RKO (cell line): ENCODE data around the gene DTNBP1.

Experiments used
- DNase-seq: peaks from one replicate; pipeline ENCODE4 v3.0.0-alpha.2; 2016; ENCODE audit warnings: low spot score

The DTNBP1 gene

GRCh38 chr6:15588971-15589634, 73.7 kb downstream of the DTNBP1 start:
- peak; percentile 46 for DNase-seq

- no peak for DNase-seq
Observed at GRCh38 chr6:15586503-15586902, 76.3 kb downstream of the DTNBP1 start.

GRCh38 chr6:15585760-15586214, 77.0 kb downstream of the DTNBP1 start:
- DNase-seq = no peak

- DNase-seq = no peak
Observed at GRCh38 chr6:15582499-15582898, 80.3 kb downstream of the DTNBP1 start.

GRCh38 chr6:15581751-15582150, 81.1 kb downstream of the DTNBP1 start:
- DNase-seq = no peak

GRCh38 chr6:15580326-15580725, 82.5 kb downstream of the DTNBP1 start:
- DNase-seq = no peak

GRCh38 chr6:15578716-15579391, 84.0 kb downstream of the DTNBP1 start:
- no peak for DNase-seq

- no peak for DNase-seq
Observed at GRCh38 chr6:15577550-15578171, 85.2 kb downstream of the DTNBP1 start.

GRCh38 chr6:15577106-15577505, 85.7 kb downstream of the DTNBP1 start:
- no peak for DNase-seq

GRCh38 chr6:15575357-15576033, 87.3 kb downstream of the DTNBP1 start:
- DNase-seq = no peak

- DNase-seq = no peak
Observed at GRCh38 chr6:15574486-15574885, 88.3 kb downstream of the DTNBP1 start.

- DNase-seq = no peak
Observed at GRCh38 chr6:15574023-15574422, 88.8 kb downstream of the DTNBP1 start.

- no peak for DNase-seq
Observed at GRCh38 chr6:15573384-15573783, 89.4 kb downstream of the DTNBP1 start.

- DNase-seq = no peak
Observed at GRCh38 chr6:15572296-15573016, 90.4 kb downstream of the DTNBP1 start.

GRCh38 chr6:15570171-15570570, 92.7 kb downstream of the DTNBP1 start:
- no peak for DNase-seq

- no peak for DNase-seq
Observed at GRCh38 chr6:15569035-15569995, 93.5 kb downstream of the DTNBP1 start.

GRCh38 chr6:15562977-15563376, 99.9 kb downstream of the DTNBP1 start:
- DNase-seq = no peak

- DNase-seq = no peak
Observed at GRCh38 chr6:15561447-15562199, 101.2 kb downstream of the DTNBP1 start.

- no peak for DNase-seq
Observed at GRCh38 chr6:15560713-15561112, 102.1 kb downstream of the DTNBP1 start.

- DNase-seq = no peak
Observed at GRCh38 chr6:15557174-15557573, 105.7 kb downstream of the DTNBP1 start.
